Loucy (cell line): Measurements from ENCODE around the gene PROC.
"Not testable (repeated sequence)": the region's sequence is repeated elsewhere in the genome, so short reads cannot be mapped to it uniquely, and the experiment has no call there.

Source experiments
- H2AFZ ChIP-seq: fragments of 200-600 bp; sonication (generic); 2 replicates; pipeline ENCODE4 v1.6.0; 2016; ENCODE audit warnings: antibody characterized with exemption, mild to moderate bottlenecking, low read length, moderate library complexity
- H3F3A ChIP-seq: fragments of 200-600 bp; 2 replicates; pipeline ENCODE4 v1.6.0; 2016; ENCODE audit warnings: antibody characterized with exemption, low read depth, mild to moderate bottlenecking
- H3K27me3 ChIP-seq: fragments of 200-600 bp; sonication (generic); 2 replicates; pipeline ENCODE4 v1.6.1; 2014; ENCODE audit warnings: low read length, mild to moderate bottlenecking; ENCODE audit not compliant: insufficient read depth, poor library complexity, severe bottlenecking
- H3K36me3 ChIP-seq: fragments of 200-600 bp; sonication (generic); 2 replicates; pipeline ENCODE4 v1.6.1; 2016; ENCODE audit warnings: low read length; ENCODE audit not compliant: insufficient read depth
- H3K4me1 ChIP-seq: fragments of 200-600 bp; sonication (generic); 2 replicates; pipeline ENCODE4 v1.5.1; 2014; ENCODE audit warnings: low read length, mild to moderate bottlenecking; ENCODE audit not compliant: insufficient read depth, poor library complexity, severe bottlenecking
- H3K4me2 ChIP-seq: fragments of 200-600 bp; sonication (generic); 2 replicates; pipeline ENCODE4 v1.6.0; 2014; ENCODE audit warnings: antibody characterized with exemption, low read length, low read depth, mild to moderate bottlenecking; ENCODE audit not compliant: poor library complexity, severe bottlenecking
- H3K4me3 ChIP-seq: fragments of 200-600 bp; sonication (generic); 2 replicates; pipeline ENCODE4 v1.5.1; 2014; ENCODE audit warnings: low read length, mild to moderate bottlenecking, mixed read lengths; ENCODE audit not compliant: poor library complexity, severe bottlenecking
- H3K79me2 ChIP-seq: fragments of 200-600 bp; sonication (generic); 2 replicates; pipeline ENCODE4 v1.6.1; 2014; ENCODE audit warnings: low read length; ENCODE audit not compliant: insufficient read depth
- H3K9ac ChIP-seq: fragments of 200-600 bp; sonication (generic); 2 replicates; pipeline ENCODE4 v1.6.0; 2014; ENCODE audit warnings: mild to moderate bottlenecking, low read depth, low read length, moderate library complexity; ENCODE audit not compliant: poor library complexity, severe bottlenecking
- H3K9me2 ChIP-seq: fragments of 200-600 bp; sonication (generic); replicated peaks from 2 replicates; pipeline ENCODE4 v1.6.1; 2016; ENCODE audit warnings: low read depth, low read length, mixed read lengths
- H3K9me3 ChIP-seq: fragments of 200-600 bp; sonication (generic); 2 replicates; pipeline ENCODE4 v1.6.1; 2014; ENCODE audit warnings: mild to moderate bottlenecking, antibody characterized with exemption, low read length, low read depth; ENCODE audit not compliant: insufficient read depth
- H4K20me1 ChIP-seq: fragments of 200-600 bp; sonication (generic); 2 replicates; pipeline ENCODE4 v1.6.0; 2014; ENCODE audit warnings: antibody characterized with exemption, low read length, mild to moderate bottlenecking; ENCODE audit not compliant: insufficient read depth, poor library complexity, severe bottlenecking
- CTCF ChIP-seq: fragments of 200-600 bp; sonication (generic); conservative IDR thresholded peaks from 2 replicates; pipeline ENCODE4 v1.5.1; 2014; ENCODE audit warnings: mild to moderate bottlenecking, antibody characterized with exemption, low read length
- EZH2phosphoT487 ChIP-seq: fragments of 200-600 bp; IDR thresholded peaks from 2 replicates; pipeline ENCODE4 v1.6.1; 2018; ENCODE audit warnings: antibody characterized with exemption, mild to moderate bottlenecking, moderate library complexity, borderline replicate concordance

The PROC gene

GRCh38 chr2:127449414-127449813 lies 31.2 kb downstream of the PROC start:
- no peak overlapping the region for H3K4me2 ChIP-seq
- H4K20me1 ChIP-seq, result no peaks in the 10 kb centered on the region
- H3K79me2 ChIP-seq, result no peaks in the 10 kb centered on the region
- no peaks in the 10 kb centered on the region for H3K9me3 ChIP-seq
- H3K9me2 ChIP-seq, result no peaks in the 10 kb centered on the region
- no peaks in the 10 kb centered on the region for H3K4me1 ChIP-seq
- no peak overlapping the region for H3K4me3 ChIP-seq
- H3K9ac ChIP-seq, result no peak overlapping the region
- no peak overlapping the region for H2AFZ ChIP-seq
- TF ChIP-seq EZH2phosphoT487 (no peak), CTCF (no peak)
- H3F3A ChIP-seq, result no peaks in the 10 kb centered on the region
- H3K36me3 ChIP-seq, result no peaks in the 10 kb centered on the region
- H3K27me3 ChIP-seq, result no peaks in the 10 kb centered on the region

- H4K20me1 ChIP-seq, result no peaks in the 10 kb centered on the region
- H2AFZ ChIP-seq, result no peak overlapping the region
- no peaks in the 10 kb centered on the region for H3K36me3 ChIP-seq
- no peaks in the 10 kb centered on the region for H3K27me3 ChIP-seq
- no peak overlapping the region for H3K4me3 ChIP-seq
- no peaks in the 10 kb centered on the region for H3K9me2 ChIP-seq
- TF ChIP-seq EZH2phosphoT487 (no peak), CTCF (no peak)
- H3F3A ChIP-seq, result no peaks in the 10 kb centered on the region
- no peaks in the 10 kb centered on the region for H3K4me1 ChIP-seq
- H3K9me3 ChIP-seq, result no peaks in the 10 kb centered on the region
- no peak overlapping the region for H3K9ac ChIP-seq
- H3K4me2 ChIP-seq, result no peak overlapping the region
- no peaks in the 10 kb centered on the region for H3K79me2 ChIP-seq
Measured at GRCh38 chr2:127449898-127450297, 31.7 kb downstream of the PROC start.

- H3K27me3 ChIP-seq, result no peaks in the 10 kb centered on the region
Measured at GRCh38 chr2:127451981-127452380, 33.8 kb downstream of the PROC start.

GRCh38 chr2:127452423-127452822 lies 34.2 kb downstream of the PROC start:
- H3K9ac ChIP-seq, H3K36me3 ChIP-seq, H3K9me2 ChIP-seq, H3K79me2 ChIP-seq, H3K9me3 ChIP-seq, H2AFZ ChIP-seq, H3K27me3 ChIP-seq, H3K4me1 ChIP-seq, H3K4me2 ChIP-seq, H4K20me1 ChIP-seq, H3F3A ChIP-seq, H3K4me3 ChIP-seq: not testable (repeated sequence)

More at GRCh38 chr2:127451981-127452380, 33.8 kb downstream of the PROC start:
- Histone ChIP-seq H4K20me1 (no peaks in the 10 kb centered on the region), H3K9ac (no peak overlapping the region), H3K4me3 (no peak overlapping the region), H3K4me2 (no peak overlapping the region), H2AFZ (no peak overlapping the region), H3F3A (no peaks in the 10 kb centered on the region), H3K9me3 (no peaks in the 10 kb centered on the region), H3K36me3 (no peaks in the 10 kb centered on the region), H3K9me2 (no peaks in the 10 kb centered on the region), H3K79me2 (no peaks in the 10 kb centered on the region), H3K4me1 (no peaks in the 10 kb centered on the region)
- no peak for TF ChIP-seq CTCF
- TF ChIP-seq EZH2phosphoT487, result no peak
